LNCAP (cell line): Measurements from ENCODE around the gene KAZN.

Source experiments
- CTCF ChIP-seq: fragments of 450-650 bp; IDR thresholded peaks from 2 replicates; pipeline ENCODE4 v1.5.1; 2017; ENCODE audit warnings: mild to moderate bottlenecking

KAZN gene

GRCh38 chr1:14668538-14668937 is 70.1 kb downstream of the KAZN start:
- no peak for TF ChIP-seq CTCF

- TF ChIP-seq CTCF, result no peak
These were observed 73.5 kb downstream of the KAZN start for GRCh38 chr1:14672005-14672404.

GRCh38 chr1:14674030-14674429 is 75.5 kb downstream of the KAZN start:
- TF ChIP-seq CTCF, result no peak

- TF ChIP-seq CTCF, result no peak
These were observed 77.9 kb downstream of the KAZN start for GRCh38 chr1:14676400-14676799.

- TF ChIP-seq CTCF, result no peak
These were observed 78.9 kb downstream of the KAZN start for GRCh38 chr1:14677292-14677971.

GRCh38 chr1:14678011-14678638 is 79.6 kb downstream of the KAZN start:
- no peak for TF ChIP-seq CTCF

GRCh38 chr1:14679027-14679688 is 80.7 kb downstream of the KAZN start:
- TF ChIP-seq CTCF, result no peak
